Limb (tissue), 2 donors: ENCODE data around the gene TLE5.
"Not testable (repeated sequence)": the region's sequence is repeated elsewhere in the genome, so short reads cannot be mapped to it uniquely, and the experiment has no call there.

Source experiments
- DNase-seq, 2 donors: peaks; one replicate each; pipeline ENCODE4 v3.0.0-alpha.2; 2016; ENCODE audit errors: extremely low spot score in 2 of 2

Gene TLE5

DNA sequence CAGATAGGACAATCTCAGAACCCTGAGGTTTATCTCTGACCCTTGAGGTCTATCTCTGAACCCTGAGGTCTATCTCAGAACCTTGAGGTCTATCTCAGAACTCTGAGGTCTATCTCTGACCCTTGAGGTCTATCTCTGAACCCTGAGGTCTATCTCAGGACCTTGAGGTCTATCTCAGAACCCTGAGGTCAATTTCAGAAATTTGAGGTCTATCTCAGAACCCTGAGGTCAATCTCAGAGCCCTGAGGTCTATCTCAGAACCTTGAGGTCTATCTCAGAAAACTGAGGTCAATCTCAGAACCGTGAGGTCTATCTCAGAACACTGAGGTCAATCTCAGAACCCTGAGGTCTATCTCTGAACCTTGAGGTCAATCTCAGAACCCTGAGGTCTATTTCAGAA, 35.5 kb downstream of the TLE5 start:
- no peak for DNase-seq

DNA sequence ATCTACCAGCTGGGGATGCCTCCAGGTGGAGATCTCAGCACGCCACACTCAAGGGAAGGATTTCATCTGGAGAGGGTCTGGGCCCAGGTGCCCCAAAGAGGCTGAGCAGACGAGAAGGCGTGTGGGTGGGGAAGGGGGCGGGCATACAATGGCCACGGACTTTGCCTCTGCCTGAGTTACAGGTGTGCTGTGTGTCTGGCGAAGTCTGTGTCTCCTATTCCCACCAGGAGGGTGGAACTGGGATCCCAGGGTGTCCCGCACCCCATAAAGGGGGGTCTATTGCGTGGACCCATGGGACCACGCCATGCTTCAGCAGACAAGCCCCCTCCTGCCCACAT, 36.8 kb downstream of the TLE5 start:
- DNase-seq = no peak

GRCh38 chr19:3024870-3025548, 37.3 kb downstream of the TLE5 start:
- DNase-seq = no peak

DNA sequence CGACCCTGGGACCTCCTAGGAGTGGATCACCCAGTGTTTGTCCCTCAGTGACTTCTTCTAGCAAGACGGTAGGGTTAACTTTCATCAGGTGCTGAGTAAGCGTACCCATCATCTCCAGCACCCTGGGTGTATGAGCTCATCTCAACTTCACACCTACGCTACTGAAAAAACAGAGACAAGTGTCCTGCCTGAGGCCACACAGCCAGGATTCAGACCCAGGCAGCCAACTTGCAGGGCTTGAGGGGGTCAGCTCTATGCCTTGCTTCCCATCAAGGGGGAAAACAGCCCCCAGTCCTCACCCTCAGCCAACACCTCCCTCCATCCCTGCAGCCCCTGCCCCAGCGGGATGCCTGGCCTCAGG, 37.8 kb downstream of the TLE5 start:
- no peak for DNase-seq

DNA sequence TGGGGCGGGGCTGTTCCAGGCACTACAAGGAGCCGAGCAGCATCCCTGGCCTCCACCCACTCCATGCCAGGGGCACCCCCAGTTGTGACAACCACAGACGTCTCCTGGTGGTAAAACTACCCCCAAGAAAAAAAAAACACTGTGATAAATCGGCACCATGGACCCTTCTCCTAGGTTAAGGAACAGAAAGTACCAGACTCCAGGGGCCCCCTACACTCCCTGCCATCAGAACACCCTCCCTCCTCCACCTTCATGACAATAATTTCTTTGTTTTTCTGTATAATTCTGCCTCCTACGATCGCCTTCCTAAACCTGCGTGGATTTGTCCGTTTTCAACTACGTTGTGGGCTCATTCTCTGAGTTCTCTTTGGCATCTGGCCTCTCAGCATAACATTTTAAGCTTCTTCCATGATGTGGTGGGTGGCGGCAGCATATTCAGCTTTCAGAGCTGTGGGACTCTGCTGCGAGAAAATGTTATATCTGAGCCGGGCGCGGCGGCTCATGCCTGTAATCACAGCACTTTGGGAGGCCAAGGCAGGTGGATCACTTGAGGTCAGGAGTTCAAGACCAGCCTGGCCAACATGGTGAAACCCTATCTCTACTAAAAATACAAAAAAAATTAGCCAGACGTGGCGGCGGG, 41.9 kb downstream of the TLE5 start:
- no peak for DNase-seq

DNA sequence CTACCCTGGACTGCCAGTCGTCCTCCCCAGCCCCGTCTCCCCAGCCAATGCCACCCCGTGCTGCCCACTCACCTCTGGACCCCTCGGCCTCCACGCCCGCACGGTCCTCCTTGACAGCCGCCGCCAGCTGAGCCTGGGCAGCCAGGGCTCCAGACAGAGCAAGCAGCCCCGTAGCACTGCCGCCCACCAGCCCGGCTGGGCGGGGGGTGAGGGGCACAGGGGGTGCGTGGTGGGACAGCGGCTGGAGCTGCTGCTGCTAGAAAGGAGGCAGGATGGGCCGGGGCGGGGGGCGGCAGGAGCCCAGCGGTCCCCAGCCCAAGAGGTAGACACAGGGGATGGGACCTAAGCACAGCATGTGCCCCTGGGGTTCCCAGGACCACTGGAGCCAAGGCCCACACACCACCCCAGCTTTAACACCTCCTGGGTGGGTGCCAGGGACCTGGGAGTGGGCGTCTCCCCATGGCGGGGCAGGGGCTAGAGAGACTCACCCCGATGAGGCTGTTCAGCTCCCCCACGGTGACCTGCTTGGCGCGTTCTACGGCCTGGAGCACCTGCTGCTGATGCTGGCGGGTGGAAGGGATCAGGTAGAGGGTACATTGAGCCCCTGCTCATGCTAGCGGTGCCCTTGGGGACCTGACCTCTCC, 43.0 kb downstream of the TLE5 start:
- DNase-seq = no peak

DNA sequence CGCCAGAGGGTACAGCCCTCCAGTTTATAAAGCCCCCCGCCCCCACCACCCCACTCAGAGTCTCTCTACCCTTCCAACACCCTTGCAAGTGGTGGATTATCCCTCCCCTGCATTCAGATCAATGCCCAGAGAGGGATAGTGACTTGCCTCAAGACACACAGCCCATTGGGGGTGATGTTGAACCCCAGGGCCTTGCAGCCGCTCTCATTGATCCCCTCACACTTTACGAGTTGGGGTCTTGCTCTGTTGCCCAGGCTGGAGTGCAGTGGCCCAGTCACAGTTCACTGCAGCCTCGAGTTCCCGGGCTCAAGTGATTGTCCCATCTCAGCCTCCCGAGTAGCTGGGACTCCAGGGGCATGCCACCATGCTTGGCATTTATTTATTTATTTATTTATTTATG, 44.4 kb downstream of the TLE5 start:
- DNase-seq = no peak

- no peak for DNase-seq
Measured at GRCh38 chr19:3015126-3016057, 46.9 kb downstream of the TLE5 start.

DNA sequence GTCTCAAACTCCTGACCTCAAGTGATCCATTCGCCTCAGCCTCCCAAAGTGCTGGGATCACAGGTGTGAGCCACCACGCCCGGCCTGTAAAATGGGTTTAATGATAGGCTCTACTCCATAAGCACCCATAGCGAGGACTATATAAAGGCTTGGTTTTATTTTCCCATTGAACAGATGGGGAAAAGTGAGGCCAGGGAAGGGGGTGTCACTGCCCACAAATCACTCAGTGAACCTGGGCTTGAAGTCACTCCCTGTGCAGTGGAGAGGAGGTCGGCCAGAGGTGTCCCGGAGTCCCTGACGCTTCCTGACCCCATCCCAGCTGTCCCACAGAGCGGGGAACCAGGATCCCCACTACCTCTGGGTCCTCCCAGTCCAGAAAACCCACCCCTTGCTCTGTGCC, 48.2 kb downstream of the TLE5 start:
- DNase-seq = no peak

DNA sequence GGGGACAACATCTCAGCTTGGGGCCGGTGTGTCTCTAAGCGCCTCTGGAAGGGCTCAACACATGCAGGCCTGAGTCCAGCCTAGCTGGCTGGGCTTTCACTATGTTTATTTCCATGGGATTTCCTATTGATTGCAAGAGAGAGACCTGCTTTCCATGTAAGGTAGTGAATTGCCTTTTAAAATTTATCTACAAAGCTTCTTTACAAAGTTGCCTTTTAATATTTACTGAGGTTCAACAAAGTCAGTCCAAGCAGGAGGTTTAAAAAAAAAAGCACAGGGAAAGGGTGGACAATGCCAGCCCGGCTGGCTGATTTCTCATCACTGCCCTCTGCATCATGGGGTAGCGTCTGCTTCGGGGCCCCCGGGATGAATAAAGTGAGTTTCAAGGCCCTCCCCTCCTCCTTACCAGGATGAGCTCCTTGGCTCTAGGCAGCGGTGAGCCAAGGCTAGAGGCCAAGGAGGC, 49.0 kb downstream of the TLE5 start:
- no peak for DNase-seq

- no peak for DNase-seq
Measured at GRCh38 chr19:3012621-3013262, 49.6 kb downstream of the TLE5 start.

DNA sequence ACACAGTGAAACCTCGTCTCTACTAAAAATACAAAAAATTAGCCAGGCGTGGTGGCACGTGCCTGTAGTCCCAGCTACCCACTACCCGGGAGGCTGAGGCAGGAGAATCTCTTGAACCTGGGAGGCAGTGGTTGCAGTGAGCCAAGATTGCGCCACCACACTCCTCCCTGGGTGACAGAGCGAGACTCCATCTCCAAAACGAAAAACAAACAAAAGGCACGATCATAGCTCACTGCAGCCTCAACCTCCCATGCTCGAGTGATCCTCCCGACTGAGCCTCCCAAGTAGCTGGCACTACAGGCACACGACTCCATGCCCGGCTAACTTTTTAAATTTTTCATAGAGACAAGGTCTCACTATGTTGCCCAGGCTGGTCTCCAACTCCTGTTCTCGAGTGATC, 50.2 kb downstream of the TLE5 start:
- not testable (repeated sequence) for DNase-seq

DNA sequence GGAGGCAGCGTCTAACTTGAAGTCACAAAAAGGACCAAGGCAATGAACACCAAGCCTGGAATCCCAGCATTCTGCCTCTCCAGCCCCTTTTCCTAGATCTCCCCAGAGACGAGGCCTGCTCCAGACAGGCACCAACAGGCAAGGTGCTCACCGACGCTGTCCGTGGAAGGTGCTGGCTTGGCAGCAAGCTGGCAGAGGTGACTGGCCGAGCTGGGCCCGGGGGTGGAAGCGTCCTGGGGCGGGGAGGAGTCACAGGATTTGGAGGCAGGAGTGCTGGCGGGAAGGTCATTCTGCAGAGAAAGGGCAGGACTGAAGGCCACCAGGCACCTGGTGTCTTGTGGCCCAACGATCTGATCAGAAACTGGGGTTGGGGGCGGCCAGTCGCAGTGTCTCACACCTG, 51.4 kb downstream of the TLE5 start:
- no peak for DNase-seq

- DNase-seq = no peak
Measured at GRCh38 chr19:3008994-3009393, 53.3 kb downstream of the TLE5 start.

DNA sequence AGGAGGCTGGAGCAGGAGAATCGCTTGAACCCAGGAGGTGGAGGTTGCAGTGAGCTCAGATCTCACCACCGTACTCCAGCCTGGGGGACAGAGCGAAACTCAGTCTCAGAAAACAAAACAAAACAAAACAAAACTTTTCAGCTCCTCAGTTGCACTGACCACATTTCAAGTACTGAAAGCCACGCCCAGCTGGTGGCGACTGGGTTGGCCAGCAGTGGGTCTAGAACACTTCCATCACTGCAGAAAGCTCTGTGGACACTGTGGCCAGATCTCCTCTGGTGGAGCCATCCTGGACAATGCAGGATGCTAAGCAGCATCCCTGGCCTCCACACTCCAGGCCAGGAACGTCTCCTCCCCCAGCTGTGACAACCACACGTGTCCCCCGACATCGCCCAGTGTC, 54.3 kb downstream of the TLE5 start:
- no peak for DNase-seq

GRCh38 chr19:3006075-3006767, 56.1 kb downstream of the TLE5 start:
- no peak for DNase-seq

GRCh38 chr19:3005345-3005744, 57.0 kb downstream of the TLE5 start:
- no peak for DNase-seq

GRCh38 chr19:3004522-3004921, 57.8 kb downstream of the TLE5 start:
- DNase-seq = no peak

DNA sequence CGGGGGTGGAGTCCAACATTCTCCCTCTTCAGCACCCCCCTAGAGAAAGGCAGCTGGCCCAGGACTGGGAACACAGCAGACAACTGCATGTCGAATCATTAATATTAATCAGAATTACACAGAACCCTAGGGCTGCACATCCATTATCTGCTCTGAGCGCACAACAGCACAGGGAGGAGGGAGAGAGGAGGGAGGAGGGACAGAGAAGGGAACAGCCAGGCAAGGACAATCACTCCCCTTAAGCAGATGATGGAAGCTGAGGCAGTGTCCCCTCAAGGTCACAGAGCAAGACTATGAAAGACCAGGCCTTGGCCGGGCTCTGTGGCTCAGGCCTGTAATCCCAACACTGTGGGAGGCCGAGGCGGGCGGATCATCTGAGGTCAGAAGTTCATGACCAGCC, 59.2 kb downstream of the TLE5 start:
- DNase-seq = no peak
